OCI-LY7 (cell line): ENCODE data around the gene ACBD6. TPM values are rescaled to one million over a fixed set of nuclear protein-coding genes. Genes with fewer than 3 reads are reported as not detected.

Experiments used
- BruUV-seq: library from RNA; stranded (reverse); fragments of 400-500 nt; replicated peaks from 2 replicates; lab custom pipeline; 2021; lab: Mats Ljungman, UMichigan
- CTCF ChIA-PET: fragments of 300-600 bp; sonication (Branson Sonifier 250); formaldehyde crosslinking; loops from one replicate; lab custom pipeline; 2022; ENCODE audit warnings: antibody characterized with exemption; ENCODE audit not compliant: unreplicated experiment; lab: Charles Lee
- POLR2A ChIA-PET: fragments of 300-600 bp; sonication (Branson Sonifier 250); formaldehyde crosslinking; loops from one replicate; lab custom pipeline; 2022; ENCODE audit warnings: antibody characterized with exemption; lab: Charles Lee
- DNase-seq: peaks from one replicate; pipeline ENCODE4 v3.0.0-alpha.2; 2015; ENCODE audit warnings: low spot score
- H2AFZ ChIP-seq: fragments of 200-600 bp; sonication (generic), shearing (Covaris generic); 2 replicates; pipeline ENCODE4 v1.6.1; 2014; ENCODE audit warnings: mild to moderate bottlenecking, antibody characterized with exemption, low read length, moderate library complexity
- H3K27ac ChIP-seq: fragments of 200-600 bp; sonication (generic); 2 replicates; pipeline ENCODE4 v1.5.1; 2014; ENCODE audit warnings: mixed run types, low read depth, mild to moderate bottlenecking, moderate library complexity, low read length, inconsistent platforms; ENCODE audit not compliant: poor library complexity, severe bottlenecking
- H3K36me3 ChIP-seq: fragments of 200-600 bp; sonication (generic); 2 replicates; pipeline ENCODE4 v1.6.1; 2014; ENCODE audit warnings: mild to moderate bottlenecking, antibody characterized with exemption, low read length, moderate library complexity, mixed read lengths; ENCODE audit not compliant: insufficient read depth
- H3K4me1 ChIP-seq: fragments of 200-600 bp; sonication (generic); 2 replicates; pipeline ENCODE4 v1.5.1; 2014; ENCODE audit warnings: mild to moderate bottlenecking, low read length; ENCODE audit not compliant: insufficient read depth, poor library complexity, severe bottlenecking
- H3K4me2 ChIP-seq: fragments of 200-600 bp; sonication (generic); 2 replicates; pipeline ENCODE4 v1.6.1; 2014; ENCODE audit warnings: mild to moderate bottlenecking, low read length
- H3K4me3 ChIP-seq: fragments of 200-600 bp; sonication (generic); 2 replicates; pipeline ENCODE4 v1.5.1; 2014; ENCODE audit warnings: mild to moderate bottlenecking, low read depth, low read length; ENCODE audit not compliant: poor library complexity, severe bottlenecking
- H3K79me2 ChIP-seq: fragments of 200-600 bp; sonication (generic); 2 replicates; pipeline ENCODE4 v1.6.1; 2016; ENCODE audit warnings: low read depth, mild to moderate bottlenecking, low read length, moderate library complexity, mixed read lengths; ENCODE audit not compliant: insufficient read depth
- H3K9me2 ChIP-seq: fragments of 200-600 bp; sonication (generic); 2 replicates; pipeline ENCODE4 v1.6.1; 2016; ENCODE audit warnings: mild to moderate bottlenecking, low read length, mixed read lengths; ENCODE audit not compliant: insufficient read depth
- H3K9me3 ChIP-seq: fragments of 200-600 bp; sonication (generic); 2 replicates; pipeline ENCODE4 v1.6.1; 2014; ENCODE audit warnings: mild to moderate bottlenecking, mixed run types, low read length, mixed read lengths
- H4K20me1 ChIP-seq: fragments of 200-600 bp; sonication (generic); 2 replicates; pipeline ENCODE4 v1.6.1; 2014; ENCODE audit warnings: mild to moderate bottlenecking, antibody characterized with exemption, low read length, moderate library complexity, mixed read lengths; ENCODE audit not compliant: insufficient read depth
- CTCF ChIP-seq: fragments of 200-600 bp; sonication (generic); conservative IDR thresholded peaks from 2 replicates; pipeline ENCODE4 v1.5.1; 2014; ENCODE audit warnings: mild to moderate bottlenecking, antibody characterized with exemption, low read length, moderate library complexity, mixed read lengths
- EZH2phosphoT487 ChIP-seq: fragments of 200-600 bp; sonication (generic); IDR thresholded peaks from 2 replicates; pipeline ENCODE4 v1.6.1; 2018; ENCODE audit warnings: low read depth, borderline replicate concordance, mild to moderate bottlenecking, mixed run types, antibody characterized with exemption, low read length, moderate library complexity, mixed read lengths
- intact Hi-C: fragments of 100-400 bp; cut with micrococcal nuclease; formaldehyde crosslinking; loops from one replicate; pipeline ENCODE4 v1.10.0; 2022; ENCODE audit not compliant: unreplicated experiment
- total RNA-seq, 2 experiments: library from RNA; depleted of rRNA in 1 of 2; stranded (reverse); fragments of >200 nt in 1 of 2; shearing (Covaris generic) in 1 of 2; gene quantifications; 2 replicates each; pipeline ENCODE4 v1.2.3, GENCODE V29; 2014 to 2022

Gene ACBD6
- total RNA-seq, 2 experiments from 2014 or later, result 61.2 to 78.4 TPM

GRCh38 chr1:180283098-180283497 is 219.3 kb downstream of the ACBD6 start:
- no peaks in the 10 kb centered on the region for H4K20me1 ChIP-seq
- peaks cover 20% of the 10 kb centered on the region; the same call in 1 of the 2 replicates for H3K36me3 ChIP-seq
- no peak overlapping the region for H3K4me3 ChIP-seq
- no peaks in the 10 kb centered on the region for H3K9me3 ChIP-seq
- CTCF ChIA-PET, result no interaction called here
- no peak overlapping the region for H3K27ac ChIP-seq
- H2AFZ ChIP-seq, result no peak overlapping the region
- no peak for DNase-seq
- intact Hi-C loops, result no loop called here
- H3K4me1 ChIP-seq, result no peaks in the 10 kb centered on the region
- TF ChIP-seq CTCF (no peak), EZH2phosphoT487 (no peak)
- POLR2A ChIA-PET, result interaction anchor here (0.6 kb wide), 3 partner anchors 32 to 781 kb away, joined by 3 to 7 read pairs (median 3); no protein-coding TSS in a partner anchor
- no peaks in the 10 kb centered on the region for H3K9me2 ChIP-seq
- BruUV-seq, result no TSS peak
- no peaks in the 10 kb centered on the region for H3K79me2 ChIP-seq
- no peak overlapping the region for H3K4me2 ChIP-seq

- TF ChIP-seq CTCF, result no peak
- TF ChIP-seq EZH2phosphoT487, result no peak
- H3K4me1 ChIP-seq, result no peaks in the 10 kb centered on the region
- H3K4me2 ChIP-seq, result no peak overlapping the region
- ChIA-PET CTCF (no interaction called here), POLR2A (interaction anchor here (0.6 to 0.7 kb wide), 5 partner anchors 22 to 780 kb away, joined by 3 to 8 read pairs (median 3); no protein-coding TSS in a partner anchor)
- no TSS peak for BruUV-seq
- H3K79me2 ChIP-seq, result no peaks in the 10 kb centered on the region
- peaks cover 16% of the 10 kb centered on the region; the same call in 1 of the 2 replicates for H3K36me3 ChIP-seq
- H3K27ac ChIP-seq, result no peak overlapping the region
- no peak overlapping the region for H3K4me3 ChIP-seq
- no peak overlapping the region for H2AFZ ChIP-seq
- DNase-seq, result no peak
- no peaks in the 10 kb centered on the region for H3K9me2 ChIP-seq
- intact Hi-C loops, result no loop called here
- H4K20me1 ChIP-seq, result no peaks in the 10 kb centered on the region
- H3K9me3 ChIP-seq, result no peaks in the 10 kb centered on the region
Observed at GRCh38 chr1:180282401-180283044, 219.9 kb downstream of the ACBD6 start.

GRCh38 chr1:180281490-180281889 is 220.9 kb downstream of the ACBD6 start:
- Histone ChIP-seq H3K79me2 (no peaks in the 10 kb centered on the region), H3K36me3 (peaks cover 9% of the 10 kb centered on the region; the same call in 1 of the 2 replicates), H3K4me3 (no peak overlapping the region), H3K27ac (no peak overlapping the region), H3K9me3 (no peaks in the 10 kb centered on the region), H3K9me2 (no peaks in the 10 kb centered on the region), H4K20me1 (no peaks in the 10 kb centered on the region), H2AFZ (no peak overlapping the region), H3K4me1 (no peaks in the 10 kb centered on the region), H3K4me2 (no peak overlapping the region)
- TF ChIP-seq CTCF (no peak), EZH2phosphoT487 (no peak)
- ChIA-PET POLR2A (interaction anchor here (0.7 kb wide), 1 partner anchor 167 kb away, joined by 3 read pairs; no protein-coding TSS in a partner anchor), CTCF (no interaction called here)
- no TSS peak for BruUV-seq
- DNase-seq, result no peak
- intact Hi-C loops, result no loop called here
